ENCODE measurements around the gene PF4V1.

Gene PF4V1, protein sequence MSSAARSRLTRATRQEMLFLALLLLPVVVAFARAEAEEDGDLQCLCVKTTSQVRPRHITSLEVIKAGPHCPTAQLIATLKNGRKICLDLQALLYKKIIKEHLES

DNA sequence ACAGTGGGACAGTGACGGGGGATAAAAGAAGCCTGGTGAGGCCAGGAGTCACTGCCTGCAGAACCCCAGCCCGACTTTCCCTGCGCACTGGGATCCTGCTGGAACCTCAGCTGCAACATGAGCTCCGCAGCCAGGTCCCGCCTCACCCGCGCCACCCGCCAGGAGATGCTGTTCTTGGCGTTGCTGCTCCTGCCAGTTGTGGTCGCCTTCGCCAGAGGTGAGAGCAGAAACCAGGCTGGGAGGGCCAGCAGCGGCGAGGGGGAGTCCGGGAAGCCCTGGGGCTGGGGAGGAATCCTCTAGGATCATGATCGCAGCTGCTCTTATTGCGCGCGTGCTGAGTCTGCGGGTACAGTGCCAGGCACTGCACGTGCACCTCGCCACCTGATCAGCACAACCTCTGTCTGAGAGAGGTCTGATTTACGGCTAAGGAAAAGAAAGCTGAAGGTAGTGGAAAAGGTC lies at the start of gene PF4V1:
PF4V1 (plus strand) TSS at position 51 of the 459 bp plus-strand sequence; CDS start at position 118, 67 bp downstream.
- DNase-seq (ENCODE audit: low read depth in 2 of 2), result no peak

DNA sequence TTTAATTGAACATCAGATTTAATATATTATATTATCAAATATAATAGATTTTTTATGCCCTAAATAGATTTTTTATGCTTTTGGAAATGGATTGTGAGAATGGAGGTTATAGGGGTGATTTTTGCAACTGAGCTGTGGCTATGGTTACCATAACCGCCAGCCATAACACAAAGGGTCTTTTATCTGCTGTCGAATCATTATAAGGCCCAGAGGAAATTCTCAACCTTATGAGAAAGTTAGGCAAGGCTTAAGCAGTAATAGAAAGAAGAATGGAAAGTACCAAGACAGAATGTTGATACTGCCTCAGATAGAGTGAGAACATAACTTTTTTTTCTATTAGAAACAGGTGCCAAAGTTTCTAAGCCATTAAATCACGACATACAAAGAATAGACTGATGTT lies 42.9 kb upstream of the PF4V1 start:
- DNase-seq (ENCODE audit: low read depth in 2 of 2), result no peak

DNA sequence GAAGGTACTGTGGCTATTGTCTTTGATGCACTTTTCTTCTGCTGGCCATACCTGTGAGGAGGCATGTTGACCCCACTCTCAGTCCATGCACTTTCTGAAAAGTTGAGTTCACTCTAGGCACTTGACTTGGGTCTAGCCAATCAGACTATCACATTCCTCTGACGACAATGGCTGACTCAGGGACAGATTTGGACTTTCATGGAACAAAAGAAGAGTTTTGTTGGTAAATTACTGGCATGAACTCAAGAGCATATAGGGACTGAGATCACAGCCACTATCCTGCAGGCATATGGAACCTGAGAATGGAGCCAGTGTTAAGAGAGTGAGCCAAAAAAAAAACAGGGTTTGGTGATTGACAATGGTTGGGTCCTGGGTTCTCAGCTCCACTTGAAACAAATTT lies 41.3 kb upstream of the PF4V1 start:
- DNase-seq (ENCODE audit: low read depth in 2 of 2), result no peak

DNA sequence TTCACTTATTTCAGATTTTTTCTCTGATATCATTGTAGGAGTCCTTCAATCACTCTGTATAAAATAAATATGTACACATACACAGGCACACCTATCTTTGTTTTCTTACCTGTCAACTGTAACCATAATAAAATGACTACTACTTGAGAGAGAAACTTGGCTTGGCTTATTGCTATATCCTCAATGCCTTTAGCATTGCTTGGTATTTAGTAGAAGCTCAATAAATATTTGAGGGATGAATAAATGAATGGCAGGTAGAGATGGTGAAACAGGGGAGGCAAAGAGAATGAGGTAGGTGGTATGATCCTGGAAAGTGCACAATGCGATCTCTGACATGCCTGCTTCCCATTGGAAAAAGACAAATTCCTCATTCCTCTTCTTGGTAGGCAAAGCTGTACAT lies 38.4 kb upstream of the PF4V1 start:
- no peak for DNase-seq (ENCODE audit: low read depth in 2 of 2)

DNA sequence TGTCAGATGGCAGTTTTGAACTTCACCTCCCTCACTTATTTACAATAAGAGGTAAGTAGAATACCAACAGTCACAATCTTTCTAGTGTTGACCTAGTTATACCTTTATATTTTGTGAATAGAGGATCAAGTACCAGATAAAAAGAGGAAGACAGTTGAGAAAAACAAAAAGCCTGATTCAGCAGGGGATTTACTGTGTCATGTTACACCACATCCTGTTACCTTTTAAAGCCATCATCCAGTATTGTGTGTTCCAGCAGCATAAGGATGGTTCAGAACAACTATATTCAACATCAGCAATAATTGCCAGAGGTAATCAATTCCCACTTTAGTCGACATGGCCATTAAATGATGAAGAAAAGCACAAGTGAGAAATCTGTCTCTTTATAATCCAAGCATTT lies 38.0 kb upstream of the PF4V1 start:
- no peak for DNase-seq (ENCODE audit: low read depth in 2 of 2)

DNA sequence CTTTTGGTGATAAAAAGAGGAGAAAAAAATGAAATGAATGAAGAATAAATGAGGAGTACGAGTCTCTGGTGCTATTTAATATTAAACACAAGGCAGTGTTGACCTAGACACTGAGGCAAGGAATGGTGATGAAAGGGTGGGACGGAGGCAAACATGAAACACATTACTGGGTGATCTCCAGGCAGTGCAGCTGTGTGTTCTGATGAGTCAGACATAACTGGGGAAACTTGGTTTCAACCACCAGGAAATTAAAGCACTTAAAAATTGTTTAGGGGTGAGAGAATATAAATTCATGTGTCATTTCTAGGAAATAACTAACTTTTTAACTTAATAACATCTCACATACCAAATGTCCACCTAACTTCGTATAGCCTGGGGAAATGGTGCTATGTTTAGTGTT lies 36.3 kb upstream of the PF4V1 start:
- no peak for DNase-seq (ENCODE audit: low read depth in 2 of 2)

DNA sequence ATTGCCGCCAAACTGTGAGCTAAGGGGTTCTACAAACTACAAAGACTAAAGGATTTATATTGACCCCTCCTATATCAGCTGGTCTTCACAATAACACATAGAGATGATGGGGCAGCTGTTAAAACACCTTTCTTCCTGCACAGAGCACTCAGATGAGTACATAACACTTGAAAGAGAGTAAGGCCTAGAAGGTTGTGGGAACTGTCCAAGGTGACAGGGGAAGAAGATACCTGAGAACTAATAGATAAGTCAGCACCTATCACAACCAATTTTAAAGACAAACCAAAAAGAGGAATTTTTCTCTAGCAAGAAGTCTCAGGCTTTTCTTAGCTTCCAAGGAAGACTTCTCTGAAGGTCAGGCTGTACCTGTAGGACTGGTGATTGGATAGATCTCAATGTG lies 35.8 kb upstream of the PF4V1 start:
- no peak for DNase-seq (ENCODE audit: low read depth in 2 of 2)

DNA sequence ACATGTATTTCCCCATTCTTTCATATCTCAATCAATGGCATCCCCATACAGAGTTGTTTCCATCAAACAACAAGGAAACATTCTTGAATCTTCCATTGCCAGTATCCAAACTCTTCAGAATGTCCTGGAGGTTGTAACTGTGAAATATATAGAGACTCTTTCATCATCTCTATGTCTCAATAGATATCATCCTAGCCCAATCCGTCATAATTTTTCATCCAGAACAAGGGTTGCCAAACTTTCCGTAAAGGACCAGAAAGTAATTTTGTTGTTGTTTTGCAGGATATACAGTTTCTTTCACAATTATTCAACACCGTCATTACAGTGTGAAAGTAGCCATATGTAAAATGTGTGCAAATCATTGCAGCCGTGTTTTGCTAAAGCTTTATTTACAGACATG lies 31.8 kb upstream of the PF4V1 start:
- DNase-seq (ENCODE audit: low read depth in 2 of 2), result no peak

DNA sequence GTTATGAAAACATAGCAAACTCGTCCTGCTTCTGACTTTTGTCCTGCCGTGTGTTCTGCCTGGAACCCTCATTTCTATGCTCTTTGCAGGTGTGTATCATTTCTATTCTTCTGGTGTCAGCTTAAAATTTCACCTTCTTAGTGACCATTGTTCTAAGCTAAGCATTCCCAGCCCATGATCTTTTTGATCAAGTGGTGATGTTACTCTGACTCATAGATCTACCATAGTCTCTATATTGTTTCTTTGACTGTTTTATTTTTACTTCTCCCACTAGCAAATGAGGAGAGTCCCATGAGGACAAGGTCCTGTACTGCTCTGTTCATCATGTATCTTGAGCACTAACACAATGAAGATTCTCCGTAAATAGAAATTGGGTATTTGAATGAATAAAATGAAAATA lies 30.7 kb upstream of the PF4V1 start:
- DNase-seq (ENCODE audit: low read depth in 2 of 2), result no peak

DNA sequence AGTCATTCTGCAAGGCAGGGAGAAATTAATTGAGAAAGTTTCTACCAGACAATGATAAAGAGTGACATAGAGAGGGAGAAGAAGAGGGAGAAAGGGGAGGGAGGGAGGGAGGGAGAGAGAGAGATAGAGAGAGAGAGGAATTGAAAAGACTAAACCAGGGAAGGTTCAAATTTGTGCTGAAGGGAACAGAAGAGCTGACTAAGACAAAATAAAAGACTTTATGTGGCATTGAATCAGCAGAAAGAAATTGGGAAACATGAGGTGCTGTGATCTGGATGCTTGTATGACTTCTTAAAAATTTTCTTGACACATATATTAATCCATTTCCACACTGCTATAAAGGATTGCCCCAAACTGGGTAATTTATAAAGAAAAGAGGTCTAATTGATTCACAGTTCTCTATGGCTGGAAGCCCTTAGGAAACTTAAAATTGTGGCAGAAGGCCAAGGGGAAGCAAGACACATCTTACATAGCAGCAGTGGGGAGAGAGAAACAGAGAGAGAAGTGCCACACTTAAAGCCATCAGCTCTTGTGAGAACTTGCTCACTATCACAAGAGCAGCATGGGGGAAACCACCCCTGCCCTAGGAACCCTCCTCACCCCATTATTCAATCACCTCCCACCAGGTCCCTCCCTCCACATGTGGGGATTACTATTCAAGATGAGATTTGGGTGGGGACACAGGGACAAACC lies 30.1 kb upstream of the PF4V1 start:
- no peak for DNase-seq (ENCODE audit: low read depth in 2 of 2)

DNA sequence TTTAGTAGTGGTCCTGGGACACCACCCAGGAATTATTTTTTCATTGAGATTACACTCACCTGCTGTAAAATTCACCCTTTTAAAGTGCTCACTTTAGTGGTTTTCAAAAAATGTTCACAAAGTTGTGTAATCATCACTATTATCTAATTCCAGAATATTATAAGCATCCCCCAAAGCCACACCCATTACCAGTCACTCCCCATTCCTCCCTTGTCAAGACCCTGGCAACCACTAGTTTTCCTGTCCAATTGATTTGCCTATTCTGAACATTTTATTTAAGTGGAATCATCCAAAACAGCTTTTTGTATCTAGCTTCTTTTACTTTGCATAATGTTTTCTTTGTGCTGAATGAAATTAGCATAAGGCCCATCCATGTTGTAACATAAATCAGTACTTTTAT lies 29.3 kb upstream of the PF4V1 start:
- DNase-seq (ENCODE audit: low read depth in 2 of 2), result no peak

DNA sequence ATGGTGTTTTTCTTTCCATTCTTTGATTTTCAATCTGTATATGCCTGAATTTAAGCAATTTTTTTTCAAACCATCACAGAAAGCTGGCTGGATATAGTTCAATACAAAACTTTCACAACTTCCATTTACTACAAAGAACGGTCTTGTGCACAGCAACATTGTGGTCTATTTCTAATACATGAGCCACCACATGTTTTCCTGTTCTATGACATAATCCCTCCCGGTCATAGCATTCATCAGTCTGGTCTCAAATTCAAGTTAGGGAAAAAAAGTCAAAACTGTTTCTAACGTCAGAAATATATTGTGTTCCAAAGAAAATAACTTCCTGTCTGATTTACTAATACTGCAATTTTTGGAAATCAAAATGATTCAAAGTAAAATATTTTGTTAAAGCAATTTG lies 24.1 kb upstream of the PF4V1 start:
- no peak for DNase-seq (ENCODE audit: low read depth in 2 of 2)

DNA sequence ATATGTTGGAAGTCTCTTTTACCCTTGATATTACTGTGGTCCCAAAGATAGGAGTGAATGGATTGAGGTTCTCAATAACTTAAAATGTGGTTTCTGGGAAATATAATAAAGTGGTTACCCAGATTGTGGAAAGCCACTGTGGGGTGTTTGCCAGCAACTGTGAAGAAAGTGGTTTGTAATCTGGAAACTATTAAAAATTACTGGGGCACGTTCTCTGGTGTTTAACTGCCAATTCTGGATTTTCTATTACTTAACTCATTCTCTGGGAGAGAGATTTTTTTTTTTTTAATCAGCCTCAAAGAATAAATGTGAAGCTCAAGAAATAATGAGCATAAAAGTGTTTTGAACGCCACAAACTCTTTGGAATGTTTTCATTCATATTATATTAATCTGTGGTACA lies 21.5 kb upstream of the PF4V1 start:
- no peak for DNase-seq (ENCODE audit: low read depth in 2 of 2)

DNA sequence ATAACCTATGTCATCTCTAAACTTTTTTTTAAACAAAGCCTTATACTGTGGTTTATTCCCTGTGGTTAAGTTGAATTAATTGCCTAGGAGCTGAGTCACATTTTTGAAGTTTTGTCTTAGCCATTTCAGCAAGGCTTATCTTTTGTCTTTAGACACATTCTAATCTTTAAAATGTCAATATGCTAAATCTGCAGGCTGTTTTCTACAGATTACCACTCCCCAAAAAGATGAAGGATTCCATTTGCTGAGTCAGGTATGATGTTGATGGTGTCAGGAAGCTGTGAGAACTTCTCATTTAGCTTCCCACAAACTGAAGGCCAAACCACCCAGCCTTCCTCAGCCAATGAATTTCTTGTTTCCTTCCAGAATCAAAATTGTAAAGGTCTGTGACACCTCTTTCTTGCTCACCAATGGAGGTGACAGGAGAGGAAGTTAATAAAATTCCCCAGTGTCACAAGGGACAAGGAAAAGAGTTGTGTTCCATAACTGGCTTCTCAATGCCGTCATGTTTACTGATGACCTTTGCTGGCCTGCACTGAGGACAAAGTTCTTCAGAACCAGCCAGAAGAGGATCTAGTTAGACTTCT lies 20.4 kb upstream of the PF4V1 start:
- DNase-seq (ENCODE audit: low read depth in 2 of 2), result no peak

DNA sequence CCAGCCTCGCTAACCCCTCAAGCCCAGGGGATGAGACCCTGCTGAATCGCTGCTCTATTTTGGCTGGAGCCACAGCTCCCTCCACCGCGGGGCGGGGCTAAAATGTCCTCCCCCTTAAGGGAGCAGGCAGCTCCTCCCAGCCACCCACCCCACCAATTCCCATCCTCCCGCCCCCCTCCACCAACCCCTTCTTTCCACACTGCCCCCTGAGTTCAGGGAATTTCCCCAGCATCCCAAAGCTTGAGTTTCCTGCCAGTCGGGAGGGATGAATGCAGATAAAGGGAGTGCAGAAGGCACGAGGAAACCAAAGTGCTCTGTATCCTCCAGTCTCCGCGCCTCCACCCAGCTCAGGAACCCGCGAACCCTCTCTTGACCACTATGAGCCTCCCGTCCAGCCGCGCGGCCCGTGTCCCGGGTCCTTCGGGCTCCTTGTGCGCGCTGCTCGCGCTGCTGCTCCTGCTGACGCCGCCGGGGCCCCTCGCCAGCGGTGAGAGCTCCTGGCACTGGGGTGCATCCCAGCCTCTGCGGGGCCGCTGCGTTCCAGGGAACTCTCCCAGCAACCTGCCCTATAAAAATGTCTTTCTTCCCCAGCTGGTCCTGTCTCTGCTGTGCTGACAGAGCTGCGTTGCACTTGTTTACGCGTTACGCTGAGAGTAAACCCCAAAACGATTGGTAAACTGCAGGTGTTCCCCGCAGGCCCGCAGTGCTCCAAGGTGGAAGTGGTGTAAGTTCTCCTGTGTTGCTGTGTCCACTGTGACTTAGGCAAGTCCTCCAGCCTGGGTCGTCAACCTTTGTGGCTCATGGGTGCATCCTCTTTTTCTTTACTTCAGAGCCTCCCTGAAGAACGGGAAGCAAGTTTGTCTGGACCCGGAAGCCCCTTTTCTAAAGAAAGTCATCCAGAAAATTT lies 16.5 kb upstream of the PF4V1 start, which contains the start of gene CXCL6:
CXCL6 (plus strand) TSS at position 306 of the 907 bp plus-strand sequence; CDS start at position 379, 73 bp downstream.
- DNase-seq (ENCODE audit: low read depth in 2 of 2), result no peak

DNA sequence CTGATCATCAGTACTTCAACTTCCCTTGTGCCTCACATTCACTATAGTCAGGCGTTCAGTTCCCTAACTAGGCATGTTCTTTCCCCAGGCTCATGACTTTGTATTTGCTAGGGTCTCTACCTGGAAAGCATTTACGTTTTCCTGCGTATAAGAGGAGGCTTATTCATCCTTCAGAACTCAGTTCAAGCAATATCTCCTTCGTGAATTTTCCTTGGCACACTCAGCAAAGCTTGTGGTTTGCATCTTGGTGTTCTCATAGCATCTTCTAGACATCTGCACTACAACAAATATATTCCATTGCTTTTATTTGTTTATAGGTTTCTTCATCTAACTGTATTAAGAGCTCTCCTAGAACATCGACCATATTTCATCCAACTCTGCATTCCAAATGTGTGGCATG lies 14.0 kb upstream of the PF4V1 start:
- no peak for DNase-seq (ENCODE audit: low read depth in 2 of 2)

DNA sequence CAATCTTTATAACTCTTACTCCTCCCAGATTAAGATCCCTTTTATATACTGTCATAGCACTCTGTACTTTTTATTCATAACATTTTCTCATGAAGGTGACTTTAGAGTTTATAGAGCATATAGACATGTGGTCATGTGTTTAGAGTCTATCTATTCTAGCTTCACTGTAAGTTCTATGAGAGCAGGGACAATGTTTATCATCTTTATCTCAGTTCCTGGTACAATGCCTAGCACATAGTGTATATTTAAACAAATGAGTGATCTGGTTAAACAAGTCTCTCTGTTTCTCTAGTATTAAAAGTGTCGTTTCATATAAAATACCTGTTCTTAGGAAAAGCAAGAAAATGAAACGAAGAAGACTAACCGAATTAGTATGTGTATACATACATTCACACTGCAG lies 13.4 kb upstream of the PF4V1 start:
- no peak for DNase-seq (ENCODE audit: low read depth in 2 of 2)

DNA sequence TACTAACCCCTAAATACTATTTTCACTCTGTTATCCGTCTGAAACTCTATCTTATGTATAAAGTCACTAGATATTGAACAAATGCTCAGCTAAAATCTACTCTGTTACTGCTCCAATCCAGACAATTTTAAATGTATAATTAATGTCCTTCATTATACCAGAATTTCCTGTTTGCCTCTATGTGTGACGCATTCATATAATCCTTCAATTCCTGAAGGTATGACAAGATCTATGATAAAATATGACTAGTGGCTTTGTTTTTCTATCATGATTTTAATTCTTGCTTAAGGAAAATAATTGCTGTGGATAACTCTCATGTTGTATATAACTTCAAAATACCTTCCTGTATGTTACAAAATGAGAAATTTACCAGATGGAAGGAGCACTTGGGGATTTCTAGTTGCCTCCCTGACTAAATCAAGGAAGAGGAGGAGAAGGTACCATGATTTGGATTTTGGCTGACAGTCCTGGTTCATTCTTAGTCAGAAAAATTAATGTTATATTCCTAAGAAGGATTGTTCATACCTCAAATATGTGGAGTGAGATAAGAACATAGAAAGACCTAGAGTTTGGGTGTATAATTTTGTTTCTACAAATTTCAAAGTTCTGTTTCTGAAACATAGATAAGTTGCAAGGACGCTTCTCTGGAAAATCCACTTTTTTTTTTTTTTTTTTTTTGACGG lies 11.7 kb upstream of the PF4V1 start:
- no peak for DNase-seq (ENCODE audit: low read depth in 2 of 2)

DNA sequence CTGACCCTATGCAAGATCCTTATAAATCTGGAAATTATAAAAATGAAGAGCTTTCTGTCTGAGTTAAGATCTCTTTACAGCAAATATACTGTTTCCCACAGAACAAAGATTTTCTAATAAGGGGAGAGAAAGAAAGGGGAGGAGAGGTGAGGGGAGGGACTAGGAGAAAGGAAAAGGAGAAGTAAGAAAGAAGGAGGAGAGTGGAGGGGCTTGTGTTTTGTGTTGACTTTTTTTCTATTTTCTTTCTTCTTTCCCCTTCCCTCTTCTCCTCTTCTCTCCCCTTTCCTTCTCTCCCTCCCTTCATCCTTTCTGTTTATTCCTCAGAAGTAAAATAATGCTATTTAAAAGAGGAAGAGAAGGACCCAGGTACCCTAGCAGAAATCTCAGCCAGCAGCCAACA lies 10.4 kb upstream of the PF4V1 start:
- no peak for DNase-seq (ENCODE audit: low read depth in 2 of 2)

DNA sequence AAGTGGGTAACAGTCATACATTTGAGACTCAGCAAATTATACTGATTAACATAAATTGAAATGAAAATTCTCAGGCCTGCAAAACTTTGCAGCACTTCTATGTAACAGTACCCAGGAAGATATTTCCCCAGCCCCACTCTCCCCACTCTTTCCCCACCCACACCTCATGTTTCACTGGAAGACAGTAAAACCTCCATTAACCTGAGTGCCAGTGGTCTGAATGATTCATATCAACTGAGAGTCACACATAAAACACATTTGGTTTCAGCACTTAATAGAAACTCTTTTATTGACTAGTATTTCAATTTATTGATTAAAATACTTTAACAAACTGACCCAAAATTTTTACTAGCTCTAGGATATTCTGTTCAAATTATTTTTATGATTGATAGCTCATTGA lies 9.7 kb upstream of the PF4V1 start:
- no peak for DNase-seq (ENCODE audit: low read depth in 2 of 2)

DNA sequence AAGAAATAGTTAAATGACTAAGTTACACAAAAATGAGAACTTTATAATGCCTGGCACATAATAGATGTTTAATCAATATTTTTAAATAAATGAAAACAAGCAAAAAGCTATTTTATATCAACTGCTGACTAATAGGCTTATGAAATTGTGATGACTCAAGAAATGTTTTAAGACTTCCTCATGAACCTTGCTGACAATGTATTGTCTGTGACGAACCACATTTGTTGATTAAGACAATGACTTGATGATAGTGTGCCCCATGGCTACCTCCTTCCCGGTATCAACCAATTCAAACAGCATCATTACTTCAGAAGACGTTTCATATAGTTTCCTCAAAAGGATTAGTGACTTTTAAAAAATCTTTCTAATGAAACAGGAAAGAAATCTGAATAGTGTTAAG lies 8.8 kb upstream of the PF4V1 start:
- no peak for DNase-seq (ENCODE audit: low read depth in 2 of 2)

DNA sequence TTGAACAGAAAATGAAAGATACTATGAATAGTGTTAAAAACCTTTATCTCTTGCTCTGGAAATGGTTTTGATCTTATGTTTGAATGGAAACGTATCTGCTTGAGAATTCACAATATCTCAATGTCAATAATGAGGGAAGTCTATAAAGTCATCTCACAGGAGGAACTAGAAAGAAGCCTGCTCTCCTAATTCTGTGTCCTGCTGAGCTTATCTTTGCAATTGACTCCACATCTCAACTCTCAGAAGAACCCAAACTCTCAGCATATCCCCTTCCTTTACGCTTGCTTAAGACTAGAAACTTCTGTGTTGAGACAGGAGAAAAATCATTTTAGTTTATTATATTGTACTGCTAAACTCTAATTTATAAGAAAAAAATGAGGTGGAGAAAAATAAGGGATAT lies 8.3 kb upstream of the PF4V1 start:
- DNase-seq (ENCODE audit: low read depth in 2 of 2), result no peak

Measured in stimulated activated CD8-positive, alpha-beta memory T cell treated with anti-CD3 and anti-CD28 coated beads, Interleukin-7, amount 100 ng/mL, for 4 hours (primary cell).